HG02623 (cell line): Measurements from ENCODE around the gene TLR7.

Experiments
- ATAC-seq: cut with Tn5 transposase; IDR thresholded peaks from one replicate; pipeline ENCODE4 v1.9.1; 2021; ENCODE audit warnings: moderate library complexity; ENCODE audit not compliant: unreplicated experiment

The TLR7 gene

GRCh38 chrX:12890467-12890866, 23.6 kb downstream of the TLR7 start:
- peak; percentile 40 for ATAC-seq

DNA sequence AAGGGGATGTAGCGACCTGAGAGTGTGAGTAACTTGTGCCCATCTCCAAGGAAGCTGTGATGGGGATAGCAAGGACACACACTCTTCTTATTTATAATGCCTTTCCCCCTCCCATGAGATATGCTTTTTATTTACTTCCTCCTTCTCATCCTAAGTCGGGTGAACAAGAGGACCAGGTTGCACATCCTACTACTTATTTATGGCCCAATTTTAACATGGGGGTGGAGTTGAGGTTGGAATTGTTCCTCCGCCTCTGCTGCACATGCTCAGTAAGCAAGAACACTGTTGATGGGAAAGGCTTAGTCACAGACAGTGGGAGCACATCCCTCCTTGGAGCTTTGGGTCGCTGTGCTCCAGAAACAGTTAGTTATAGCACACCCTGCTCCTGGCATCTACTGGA, 24.3 kb downstream of the TLR7 start:
- no peak for ATAC-seq

DNA sequence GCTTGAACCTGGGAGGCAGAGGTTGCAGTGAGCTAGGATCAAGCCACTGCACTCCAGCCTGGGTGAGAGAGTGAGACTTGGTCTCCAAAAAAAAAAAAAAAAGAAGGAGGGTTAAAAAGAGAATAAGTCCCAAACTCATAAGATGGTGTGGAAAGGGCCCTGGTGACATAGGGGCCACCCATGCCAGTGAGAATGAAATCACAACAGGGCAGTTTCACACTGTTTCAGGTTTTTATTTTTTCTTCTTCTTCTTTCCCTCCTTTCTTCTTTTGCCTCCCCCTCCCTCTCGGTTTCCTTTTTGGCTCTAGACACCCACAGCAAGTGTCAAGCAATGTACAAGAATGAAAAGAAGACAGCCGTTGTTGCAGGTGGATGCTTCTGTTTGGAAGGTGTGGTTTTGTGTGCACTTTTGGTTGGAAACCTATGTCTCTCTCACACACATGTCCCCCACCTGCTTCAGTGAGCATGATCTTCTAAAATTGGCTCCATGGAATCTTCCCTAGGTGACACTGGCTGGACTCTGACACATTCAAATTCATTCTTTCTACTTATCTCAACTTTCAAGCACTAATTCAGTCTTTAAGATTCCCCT, 25.1 kb downstream of the TLR7 start:
- ATAC-seq: peak; percentile 52

DNA sequence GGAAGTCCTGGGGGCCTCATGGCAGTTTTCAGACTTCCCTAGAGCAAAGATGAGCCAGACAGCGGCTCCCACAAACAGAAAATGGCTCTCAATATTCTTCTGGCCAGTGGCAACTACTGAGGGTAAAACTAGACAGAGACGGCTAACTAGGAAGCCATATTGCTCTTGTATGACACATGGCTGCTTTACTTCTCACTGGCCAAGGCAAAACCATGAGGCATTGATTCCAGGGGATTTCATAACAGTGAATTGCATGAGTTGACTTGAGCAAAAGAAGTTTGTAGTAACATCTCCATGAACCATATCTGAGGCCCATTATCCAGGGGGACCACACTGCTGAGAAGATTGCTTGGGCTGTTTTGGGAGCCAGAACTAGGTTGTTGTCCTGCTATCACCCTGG, 25.8 kb downstream of the TLR7 start:
- ATAC-seq: no peak

DNA sequence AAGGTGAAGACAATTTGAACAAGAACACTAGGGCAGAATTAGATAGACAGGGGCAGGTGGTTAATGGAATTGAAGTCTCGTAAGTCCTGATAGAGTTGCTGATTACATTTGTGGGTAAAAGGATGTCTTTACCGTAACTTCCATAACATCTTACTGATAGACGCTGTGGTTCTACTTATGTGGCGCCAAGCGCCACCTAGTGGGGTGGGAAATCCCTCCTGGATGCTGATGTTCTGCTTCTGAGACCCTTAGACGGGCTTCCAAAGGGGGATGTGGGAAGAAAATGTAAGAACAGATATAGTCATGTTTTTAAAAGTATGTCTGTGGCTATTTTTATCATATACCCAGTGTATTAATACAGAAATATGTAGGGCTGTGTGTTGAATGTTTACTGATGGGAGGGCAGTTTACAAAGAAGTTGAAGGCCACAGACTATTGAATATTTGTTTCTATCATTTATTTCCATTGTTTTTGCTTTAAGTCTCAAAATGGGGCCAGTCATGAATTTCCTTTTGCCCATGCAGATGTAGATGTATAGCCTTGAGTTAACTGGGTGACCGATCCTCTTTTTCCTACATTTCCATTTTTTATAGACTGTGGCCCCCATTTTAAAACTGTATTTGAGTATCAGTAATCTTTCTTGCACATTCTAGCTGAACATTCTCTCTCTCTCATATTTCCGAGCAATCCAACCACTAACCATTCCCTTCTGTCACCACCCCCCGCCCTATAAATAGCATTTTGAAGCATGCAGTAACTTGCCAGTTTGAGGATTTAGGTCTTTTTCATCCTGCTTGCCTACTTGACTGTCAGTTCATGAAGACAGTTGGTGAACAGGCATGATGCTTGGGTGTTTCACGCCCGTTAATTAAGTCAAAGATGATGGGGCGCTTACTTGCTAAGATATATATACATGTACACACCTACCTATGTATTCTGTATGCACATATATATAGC, 27.5 kb downstream of the TLR7 start:
- ATAC-seq: no peak

GRCh38 chrX:12895866-12896265, 29.0 kb downstream of the TLR7 start:
- ATAC-seq: no peak

- ATAC-seq: no peak
Measured at GRCh38 chrX:12896935-12897334, 30.1 kb downstream of the TLR7 start.

DNA sequence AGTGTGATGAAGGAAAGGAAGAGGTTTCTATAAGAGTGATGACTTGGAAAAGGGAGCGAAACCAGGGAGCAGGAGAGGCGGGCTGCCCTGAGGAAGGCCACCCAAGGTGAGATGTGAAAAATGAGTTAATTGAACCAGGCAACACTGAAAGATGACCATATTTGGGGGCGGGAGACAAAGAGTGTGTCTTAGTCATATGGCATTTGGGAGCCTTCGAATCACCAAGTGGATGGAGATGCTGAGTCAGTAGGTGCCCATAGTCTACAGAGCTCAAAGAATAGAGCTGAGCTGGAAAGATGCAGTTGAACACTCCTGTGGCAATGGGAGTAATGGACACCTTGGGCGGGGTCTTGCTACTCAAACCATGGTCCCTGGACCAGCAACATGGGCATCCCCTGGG, 31.2 kb downstream of the TLR7 start:
- ATAC-seq: no peak

GRCh38 chrX:12899506-12899905, 32.6 kb downstream of the TLR7 start:
- ATAC-seq: no peak

DNA sequence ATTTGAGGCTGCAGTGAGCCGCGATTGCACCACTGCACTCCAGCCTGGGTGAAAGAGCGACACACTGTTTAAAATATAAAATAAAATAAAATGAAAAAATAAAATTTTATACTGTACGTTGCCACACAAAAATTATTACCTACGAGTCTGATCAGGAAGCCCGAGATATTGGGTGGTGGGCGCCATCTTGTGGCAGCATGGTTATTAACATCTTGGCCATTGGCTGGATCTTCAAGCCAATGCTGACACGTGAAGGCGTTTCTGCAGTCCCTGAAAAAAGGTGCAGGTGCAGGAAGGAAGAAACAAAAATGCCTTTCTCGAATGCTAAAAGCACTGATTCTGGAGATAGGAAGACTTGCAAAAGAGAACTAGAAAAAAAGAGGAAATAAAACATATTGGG, 34.6 kb downstream of the TLR7 start:
- ATAC-seq: no peak

- no peak for ATAC-seq
Measured at GRCh38 chrX:12903646-12904045, 36.8 kb downstream of the TLR7 start.

- no peak for ATAC-seq
Measured at GRCh38 chrX:12906046-12906761, 39.3 kb downstream of the TLR7 start, which contains the start of gene TLR8. Gene TLR8, plus strand, starts transcription at chrX:12906620. Its CDS starts 87 bp downstream, at chrX:12906707.

DNA sequence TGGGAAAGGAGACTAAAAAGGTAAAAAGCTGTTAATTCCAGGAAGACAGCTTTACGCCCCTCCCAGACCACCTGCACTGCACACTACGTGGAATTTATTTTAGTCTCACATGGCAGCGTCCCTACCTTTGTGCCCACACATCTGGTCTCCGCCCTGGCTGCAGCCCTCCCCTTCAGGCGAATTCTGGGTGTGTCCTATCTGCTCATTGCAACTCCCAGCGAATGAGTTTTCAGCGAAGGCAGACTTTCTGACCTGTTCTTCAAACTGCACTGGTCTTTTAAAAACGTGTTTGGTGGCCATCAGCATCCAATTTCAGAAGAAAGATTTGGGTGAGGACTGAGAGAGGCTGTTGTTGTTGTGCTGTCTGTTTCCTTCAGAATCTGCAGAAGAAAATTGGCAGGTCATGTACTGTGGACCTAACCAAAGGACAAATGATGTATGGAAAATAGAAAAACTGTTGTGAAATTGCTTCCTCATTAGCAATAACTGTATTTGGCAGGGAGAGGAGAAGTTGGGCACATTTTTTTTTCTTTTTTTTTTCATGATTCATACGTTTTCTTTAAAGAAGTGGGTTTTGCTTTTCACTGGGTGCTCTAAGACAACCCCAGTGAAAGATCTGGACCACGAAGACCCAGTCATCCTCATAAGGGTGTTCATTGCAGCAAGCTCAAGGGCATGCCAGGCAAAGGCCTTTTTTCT, 43.7 kb downstream of the TLR7 start:
- no peak for ATAC-seq

DNA sequence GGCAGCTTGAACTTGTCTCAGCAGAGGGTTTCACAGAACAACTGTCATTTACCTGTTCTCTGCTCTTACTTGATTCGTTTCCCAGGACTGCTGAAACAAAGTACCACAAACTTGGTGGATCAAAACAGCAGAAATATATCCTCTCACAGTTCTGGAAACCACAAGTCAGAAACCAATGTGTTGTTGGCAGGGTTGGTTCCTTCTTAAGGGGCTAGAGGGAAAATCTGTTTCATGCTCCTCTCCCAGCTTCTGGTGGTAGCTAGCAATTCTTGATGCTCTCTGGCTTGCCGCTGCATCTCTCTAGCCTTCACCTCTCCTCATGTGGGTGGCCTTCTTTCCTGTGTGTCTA, 44.2 kb downstream of the TLR7 start:
- ATAC-seq: no peak

DNA sequence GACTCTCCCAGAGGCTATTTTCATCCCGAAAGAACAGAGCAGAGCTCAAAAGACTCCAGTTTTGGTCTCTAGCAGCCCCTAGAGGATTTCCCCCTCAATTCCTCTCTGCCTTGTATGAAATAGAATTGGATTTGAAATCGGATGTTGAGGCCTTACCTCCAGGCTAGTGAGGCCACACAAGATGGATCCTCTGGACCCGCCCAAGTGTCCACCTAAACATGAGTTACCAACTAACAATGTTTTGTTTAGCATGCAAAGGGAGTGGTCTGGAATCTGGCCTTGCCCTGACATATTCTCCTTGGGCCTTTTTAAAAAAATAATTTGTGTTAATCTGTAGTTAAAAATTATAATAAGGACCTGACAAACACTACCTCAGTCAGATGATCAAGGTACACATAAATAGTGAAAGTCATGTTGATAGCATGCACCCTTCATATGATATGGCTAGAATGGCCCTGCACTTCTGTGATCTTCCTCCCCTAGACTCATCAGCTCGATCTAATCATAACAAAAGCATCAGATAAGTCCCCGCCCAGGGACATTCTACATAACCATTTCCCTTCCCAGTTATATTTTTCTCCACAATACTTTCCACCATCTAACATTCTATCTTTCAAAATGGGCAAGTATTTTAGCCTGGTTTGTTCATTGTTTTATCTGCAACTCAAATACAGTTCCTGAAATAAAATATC, 46.1 kb downstream of the TLR7 start:
- no peak for ATAC-seq

- no peak for ATAC-seq
Measured at GRCh38 chrX:12917753-12918152, 50.9 kb downstream of the TLR7 start.

DNA sequence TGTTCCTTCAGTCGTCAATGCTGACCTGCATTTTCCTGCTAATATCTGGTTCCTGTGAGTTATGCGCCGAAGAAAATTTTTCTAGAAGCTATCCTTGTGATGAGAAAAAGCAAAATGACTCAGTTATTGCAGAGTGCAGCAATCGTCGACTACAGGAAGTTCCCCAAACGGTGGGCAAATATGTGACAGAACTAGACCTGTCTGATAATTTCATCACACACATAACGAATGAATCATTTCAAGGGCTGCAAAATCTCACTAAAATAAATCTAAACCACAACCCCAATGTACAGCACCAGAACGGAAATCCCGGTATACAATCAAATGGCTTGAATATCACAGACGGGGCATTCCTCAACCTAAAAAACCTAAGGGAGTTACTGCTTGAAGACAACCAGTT, 52.2 kb downstream of the TLR7 start:
- ATAC-seq: no peak

- ATAC-seq: no peak
Measured at GRCh38 chrX:12919620-12920019, 52.7 kb downstream of the TLR7 start.

- ATAC-seq: no peak
Measured at GRCh38 chrX:12920990-12921389, 54.1 kb downstream of the TLR7 start.

DNA sequence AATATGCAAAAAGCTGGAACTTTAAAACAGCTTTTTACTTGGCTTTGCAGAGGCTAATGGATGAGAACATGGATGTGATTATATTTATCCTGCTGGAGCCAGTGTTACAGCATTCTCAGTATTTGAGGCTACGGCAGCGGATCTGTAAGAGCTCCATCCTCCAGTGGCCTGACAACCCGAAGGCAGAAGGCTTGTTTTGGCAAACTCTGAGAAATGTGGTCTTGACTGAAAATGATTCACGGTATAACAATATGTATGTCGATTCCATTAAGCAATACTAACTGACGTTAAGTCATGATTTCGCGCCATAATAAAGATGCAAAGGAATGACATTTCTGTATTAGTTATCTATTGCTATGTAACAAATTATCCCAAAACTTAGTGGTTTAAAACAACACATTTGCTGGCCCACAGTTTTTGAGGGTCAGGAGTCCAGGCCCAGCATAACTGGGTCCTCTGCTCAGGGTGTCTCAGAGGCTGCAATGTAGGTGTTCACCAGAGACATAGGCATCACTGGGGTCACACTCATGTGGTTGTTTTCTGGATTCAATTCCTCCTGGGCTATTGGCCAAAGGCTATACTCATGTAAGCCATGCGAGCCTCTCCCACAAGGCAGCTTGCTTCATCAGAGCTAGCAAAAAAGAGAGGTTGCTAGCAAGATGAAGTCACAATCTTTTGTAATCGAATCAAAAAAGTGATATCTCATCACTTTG, 55.2 kb downstream of the TLR7 start:
- no peak for ATAC-seq
